EL (cell line): Measurements from ENCODE around the gene SERPINA6.
A peak's percentile ranks its signal among the peaks of the same experiment; 100 is the strongest.
"Not testable (repeated sequence)": the region's sequence is repeated elsewhere in the genome, so short reads cannot be mapped to it uniquely, and the experiment has no call there.

Source experiments
- DNase-seq: peaks from one replicate; pipeline ENCODE4 v3.0.0-alpha.2; 2016

SERPINA6 gene

DNA sequence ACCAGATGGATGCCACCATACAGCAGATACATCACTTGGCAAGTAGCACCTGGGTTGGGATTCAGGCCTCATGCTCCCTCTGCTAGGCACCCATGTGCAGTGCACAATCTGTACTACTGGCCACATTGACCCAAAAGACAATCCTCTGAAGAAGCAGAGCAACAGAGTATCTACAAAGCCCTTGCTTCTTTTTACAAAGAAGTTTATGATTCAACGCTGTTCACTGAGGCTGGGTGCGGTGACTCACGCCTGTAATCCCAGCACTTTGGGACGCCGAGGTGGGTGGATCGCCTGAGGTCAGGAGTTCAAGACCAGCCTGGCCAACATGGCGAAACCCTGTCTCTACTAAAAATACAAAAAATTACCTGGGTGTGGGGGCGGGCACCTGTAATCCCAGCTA, 31.1 kb upstream of the SERPINA6 start:
- DNase-seq: not testable (repeated sequence)

DNA sequence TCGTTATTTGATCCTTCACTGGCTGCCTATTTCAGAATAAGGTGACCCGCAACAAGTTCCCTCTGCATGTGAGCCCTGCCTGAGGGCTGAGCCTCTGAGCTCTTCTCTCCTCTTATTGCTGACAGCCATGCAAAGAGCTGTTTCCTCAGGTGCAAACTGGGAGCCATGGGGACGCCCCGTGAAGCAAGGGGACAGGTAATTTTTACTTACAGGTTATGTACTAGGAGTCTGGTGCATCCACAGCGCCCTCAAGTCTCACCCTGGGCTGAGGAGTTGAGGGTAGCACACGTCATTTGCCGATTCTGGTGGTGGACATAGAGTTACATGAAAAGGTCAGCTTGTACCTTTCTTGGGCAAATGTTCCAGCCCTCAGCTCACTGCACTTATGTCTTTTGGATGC, 26.1 kb upstream of the SERPINA6 start:
- DNase-seq: no peak

GRCh38 chr14:94348836-94349235, 25.7 kb upstream of the SERPINA6 start:
- no peak for DNase-seq

DNA sequence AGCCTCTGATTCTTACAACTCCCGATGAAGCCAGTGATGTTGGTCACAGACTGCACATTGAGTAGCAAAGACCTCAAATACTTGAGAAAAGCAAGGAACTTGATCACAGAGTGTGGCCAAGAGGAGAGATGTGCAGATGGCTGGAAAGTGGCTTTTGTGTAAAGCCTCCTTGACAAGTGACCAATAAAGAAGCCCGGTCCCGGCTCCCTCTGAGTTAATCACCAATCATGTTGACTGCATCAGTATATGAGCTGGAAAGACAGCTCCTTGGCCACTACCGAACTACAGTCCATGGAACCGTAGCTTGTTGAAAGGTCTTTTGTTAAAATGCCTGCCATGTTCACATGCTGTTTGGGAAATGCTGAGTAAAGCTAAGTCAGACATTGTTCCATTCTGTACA, 23.7 kb upstream of the SERPINA6 start:
- no peak for DNase-seq

GRCh38 chr14:94346065-94346786, 23.1 kb upstream of the SERPINA6 start:
- DNase-seq: peak; percentile 76

DNA sequence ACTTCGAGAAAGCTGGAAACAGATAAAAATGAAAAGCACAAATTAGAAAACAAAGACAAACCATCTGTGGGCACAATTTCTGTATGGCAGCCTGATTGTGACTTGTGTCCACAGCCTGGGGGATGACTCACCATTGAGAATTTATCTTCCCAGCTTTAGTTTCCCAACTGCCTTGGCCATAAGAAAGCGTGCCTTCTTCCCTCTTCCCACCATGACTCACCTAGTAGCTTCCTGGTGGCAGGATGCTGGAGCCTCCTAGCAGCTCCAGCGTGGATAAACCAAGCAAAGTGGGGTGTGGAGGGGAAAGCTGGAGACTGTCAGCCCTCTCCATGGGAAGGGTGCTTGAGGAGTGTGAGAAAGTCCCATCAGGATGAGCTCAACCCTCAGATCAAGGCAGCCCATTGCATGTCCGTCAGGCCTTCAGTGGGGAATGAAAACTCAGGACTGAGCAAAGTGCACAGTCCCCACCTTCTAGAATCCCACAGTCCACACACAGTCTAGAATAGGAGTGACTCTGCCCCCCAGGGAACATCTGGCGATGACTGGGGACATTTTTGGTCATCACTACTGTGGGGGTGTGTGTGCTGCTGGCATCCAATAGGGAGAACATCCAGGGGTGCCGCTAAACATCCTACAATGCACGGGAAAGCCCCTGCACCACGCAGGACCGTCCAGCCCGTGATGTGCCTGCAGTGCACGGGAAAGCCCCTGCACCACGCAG, 22.4 kb upstream of the SERPINA6 start:
- peak; percentile 97 for DNase-seq

GRCh38 chr14:94344389-94344788, 21.3 kb upstream of the SERPINA6 start:
- no peak for DNase-seq

DNA sequence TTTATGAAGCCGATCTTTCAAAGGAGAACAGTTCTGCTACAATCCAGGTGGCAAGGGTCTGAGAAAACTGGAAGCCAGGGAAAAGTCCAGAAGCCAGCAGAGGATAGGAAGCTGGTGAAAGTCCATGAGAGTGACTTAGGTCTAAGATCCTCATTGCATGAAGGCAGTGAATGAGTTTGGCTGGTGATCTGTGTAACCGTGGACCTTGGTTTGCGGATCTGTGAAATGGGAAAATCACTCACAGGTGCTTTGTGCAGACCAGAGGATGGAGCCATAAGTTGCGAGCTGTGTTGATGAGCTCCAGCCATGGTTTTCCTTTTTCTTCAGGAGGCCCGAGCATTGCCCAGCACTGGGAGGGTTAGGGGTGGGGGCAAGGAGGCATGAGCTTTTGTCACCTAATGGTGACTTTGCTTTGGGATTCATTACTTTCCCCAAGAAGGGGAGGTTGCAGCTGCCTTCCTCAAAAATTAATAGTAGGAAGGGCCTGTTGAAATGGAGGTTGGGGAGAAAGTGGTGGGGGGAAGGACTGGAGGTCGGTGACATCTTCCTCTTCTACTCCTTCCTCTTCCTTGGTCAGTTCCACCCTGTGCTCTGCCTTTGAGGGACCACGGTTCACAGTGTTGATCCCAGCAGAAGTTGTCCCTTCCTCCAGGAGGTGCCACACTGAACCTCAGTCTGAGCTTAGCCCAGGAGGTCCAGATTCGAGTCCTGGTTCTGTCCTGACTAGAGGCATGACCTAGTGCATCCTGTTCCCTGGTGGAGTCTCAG, 20.3 kb upstream of the SERPINA6 start:
- DNase-seq: no peak

- DNase-seq: peak; percentile 99
These were observed 19.3 kb upstream of the SERPINA6 start for GRCh38 chr14:94342334-94342934.

- DNase-seq: no peak
These were observed 18.7 kb upstream of the SERPINA6 start for GRCh38 chr14:94341656-94342333.

GRCh38 chr14:94340533-94340932, 17.4 kb upstream of the SERPINA6 start:
- DNase-seq: no peak

- DNase-seq: no peak
These were observed 14.9 kb upstream of the SERPINA6 start for GRCh38 chr14:94338023-94338422.

- peak; percentile 53 for DNase-seq
These were observed 14.1 kb upstream of the SERPINA6 start for GRCh38 chr14:94337274-94337673.

GRCh38 chr14:94334872-94335271, 11.7 kb upstream of the SERPINA6 start:
- no peak for DNase-seq

DNA sequence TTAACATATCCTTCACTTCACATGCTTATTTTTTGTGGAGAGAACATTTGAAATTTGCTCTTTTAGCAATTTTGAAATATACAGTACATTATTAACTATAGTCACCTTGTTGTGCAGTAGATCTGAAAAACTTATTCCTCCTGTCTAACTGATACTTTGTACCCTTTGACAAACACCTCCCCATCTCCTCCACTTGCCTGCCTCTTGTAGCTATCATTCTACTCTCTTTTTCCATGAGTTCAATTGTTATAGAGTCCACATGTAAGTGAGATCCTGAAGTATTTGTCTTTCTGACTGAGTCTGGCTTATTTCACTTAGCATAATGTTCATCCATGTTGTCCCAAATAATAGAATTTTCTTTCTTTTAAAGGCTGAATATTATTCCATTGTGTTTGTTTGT, 9.5 kb upstream of the SERPINA6 start:
- DNase-seq: no peak

DNA sequence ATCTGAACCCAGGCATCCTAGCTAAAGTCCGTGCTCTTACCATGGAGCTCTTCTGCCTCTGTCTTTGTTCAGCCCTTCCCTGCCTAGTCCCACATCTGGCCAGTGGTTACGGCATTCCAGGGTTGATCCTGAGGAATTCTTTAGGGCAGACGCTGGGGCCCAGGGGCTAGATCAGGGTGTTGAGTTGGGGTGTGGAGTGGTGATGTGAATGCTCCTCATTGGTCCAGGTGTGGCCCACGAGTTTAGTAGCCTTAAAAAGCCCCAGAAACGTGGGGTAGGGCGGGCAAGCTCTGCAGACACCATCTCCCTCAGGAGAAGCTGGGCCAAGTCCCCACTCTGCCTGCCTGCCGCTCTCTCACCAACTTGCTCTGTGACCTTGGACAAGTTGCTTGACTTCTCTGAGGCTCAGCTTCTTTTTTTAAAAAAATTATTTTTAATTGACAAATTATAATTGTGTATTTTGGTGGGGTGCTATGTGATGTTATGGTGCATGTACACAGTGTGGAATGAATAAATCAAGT, 9.0 kb upstream of the SERPINA6 start:
- DNase-seq: no peak

DNA sequence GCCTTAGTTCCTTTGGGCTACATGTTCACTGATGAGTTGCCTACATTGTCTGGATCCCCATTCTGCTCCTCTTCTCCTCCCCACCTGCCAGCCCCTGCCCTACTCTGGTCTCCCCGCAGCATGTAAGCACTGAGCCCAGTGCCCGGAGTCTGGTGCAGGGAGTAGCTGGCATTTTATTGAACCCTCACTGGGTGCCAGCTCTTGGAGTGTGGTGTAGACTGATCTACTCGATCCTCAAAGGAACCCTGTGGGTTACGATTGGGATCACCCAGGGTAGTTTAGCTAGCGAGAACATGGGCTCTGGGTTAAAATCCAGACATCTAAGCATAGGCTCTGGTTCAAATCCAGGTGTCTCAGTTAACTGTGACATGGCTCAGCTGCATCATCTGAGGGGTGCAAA, 8.3 kb upstream of the SERPINA6 start:
- DNase-seq: no peak

DNA sequence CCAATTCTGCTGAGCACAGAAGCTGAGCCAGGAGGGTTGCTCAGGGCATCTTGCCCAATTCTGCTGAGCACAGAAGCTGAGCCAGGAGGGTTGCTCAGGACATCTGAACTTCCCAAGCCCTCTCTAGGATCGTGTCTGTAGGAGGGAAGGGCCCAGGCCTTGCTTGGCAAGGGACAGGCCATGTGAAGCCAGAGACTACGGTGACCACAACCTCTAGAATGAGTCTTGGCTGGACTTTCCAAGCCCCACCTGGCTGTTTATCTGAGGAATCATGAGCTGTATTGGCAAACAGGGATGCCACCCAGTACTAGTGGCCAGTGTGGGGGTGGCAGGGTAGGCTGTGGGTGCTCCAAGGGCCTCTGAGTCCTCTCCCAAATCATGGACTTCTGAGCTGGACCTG, 7.7 kb upstream of the SERPINA6 start:
- DNase-seq: no peak

- DNase-seq: no peak
These were observed 7.3 kb upstream of the SERPINA6 start for GRCh38 chr14:94330432-94330831.

DNA sequence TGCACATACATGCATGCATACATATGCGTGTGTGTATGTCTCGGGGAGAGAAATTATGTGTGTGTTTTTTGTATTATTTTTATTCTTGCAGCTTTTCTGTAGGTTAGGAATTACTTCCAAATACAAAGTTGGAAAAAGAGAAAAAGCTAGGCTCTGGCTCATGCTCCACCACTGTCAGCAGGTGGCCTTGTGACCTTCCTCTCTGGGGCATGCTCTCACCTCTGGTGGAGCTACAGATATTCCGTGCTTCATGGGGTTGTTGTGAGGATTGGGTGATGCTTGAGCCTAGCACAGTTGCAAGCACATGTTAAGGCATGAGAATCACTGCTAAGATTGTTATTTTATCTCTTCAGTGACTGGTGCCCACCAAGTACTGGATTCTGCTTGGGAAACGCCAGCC, 6.7 kb upstream of the SERPINA6 start:
- DNase-seq: no peak

DNA sequence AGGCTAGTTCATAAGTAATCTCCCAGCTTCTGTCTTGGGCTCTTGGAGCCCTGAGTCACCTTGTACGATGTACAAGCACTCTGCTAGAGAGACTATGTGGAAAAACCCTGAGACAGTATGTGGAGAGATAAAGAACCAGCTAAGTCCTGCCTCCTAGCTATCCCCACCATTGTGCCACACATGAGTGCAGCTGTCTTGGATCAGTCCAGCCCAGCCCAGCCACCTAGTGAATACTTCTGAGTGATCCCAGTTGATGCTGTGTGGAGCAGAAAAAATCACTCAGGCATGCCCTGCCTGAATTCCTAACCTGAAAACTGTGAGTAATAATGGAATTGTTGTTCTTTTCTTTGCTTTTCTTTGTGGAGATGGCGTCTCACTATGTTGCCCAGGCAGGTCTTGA, 5.1 kb upstream of the SERPINA6 start:
- no peak for DNase-seq

GRCh38 chr14:94321421-94322271, 1.5 kb downstream of the SERPINA6 start:
- no peak for DNase-seq
